HCT116 (cell line): ENCODE results near the gene PWWP2B. TPM values are rescaled to one million over a fixed set of nuclear protein-coding genes. Genes with fewer than 3 reads are reported as not detected.

Experiments used
- total RNA-seq: library from RNA; stranded (reverse); gene quantifications from one replicate; pipeline ENCODE4 v1.2.1, GENCODE V29; 2021; ENCODE audit not compliant: unreplicated experiment

The PWWP2B gene
- total RNA-seq, 1 experiment from 2014 or later: 13.9 TPM

Other genes with a start within 250 kb of the PWWP2B start
- gene DPYSL4, start 210.3 kb upstream of the PWWP2B start, total RNA-seq: 5.4 TPM
- gene STK32C, start 89.2 kb upstream of the PWWP2B start, total RNA-seq: 29.7 TPM
- 4.1 TPM for gene LRRC27, start 65.0 kb upstream of the PWWP2B start, total RNA-seq
- 12.3 TPM for gene INPP5A, start 140.6 kb downstream of the PWWP2B start, total RNA-seq